ENCODE measurements around the gene ORC6. TPM values are rescaled to one million over a fixed set of nuclear protein-coding genes. Genes with fewer than 3 reads are reported as not detected.

Gene ORC6
- total RNA-seq, 2 donors from 2014 or later, result 1.4 to 16.8 TPM

- DNase-seq (ENCODE audit: low spot score), result no peak
- TF ChIP-seq POLR2A (IDR thresholded peaks at IDR 0.05), result no peak
- TF ChIP-seq POLR2AphosphoS5 (IDR thresholded peaks at IDR 0.05), result no peak
- TF ChIP-seq, protein P1, sequence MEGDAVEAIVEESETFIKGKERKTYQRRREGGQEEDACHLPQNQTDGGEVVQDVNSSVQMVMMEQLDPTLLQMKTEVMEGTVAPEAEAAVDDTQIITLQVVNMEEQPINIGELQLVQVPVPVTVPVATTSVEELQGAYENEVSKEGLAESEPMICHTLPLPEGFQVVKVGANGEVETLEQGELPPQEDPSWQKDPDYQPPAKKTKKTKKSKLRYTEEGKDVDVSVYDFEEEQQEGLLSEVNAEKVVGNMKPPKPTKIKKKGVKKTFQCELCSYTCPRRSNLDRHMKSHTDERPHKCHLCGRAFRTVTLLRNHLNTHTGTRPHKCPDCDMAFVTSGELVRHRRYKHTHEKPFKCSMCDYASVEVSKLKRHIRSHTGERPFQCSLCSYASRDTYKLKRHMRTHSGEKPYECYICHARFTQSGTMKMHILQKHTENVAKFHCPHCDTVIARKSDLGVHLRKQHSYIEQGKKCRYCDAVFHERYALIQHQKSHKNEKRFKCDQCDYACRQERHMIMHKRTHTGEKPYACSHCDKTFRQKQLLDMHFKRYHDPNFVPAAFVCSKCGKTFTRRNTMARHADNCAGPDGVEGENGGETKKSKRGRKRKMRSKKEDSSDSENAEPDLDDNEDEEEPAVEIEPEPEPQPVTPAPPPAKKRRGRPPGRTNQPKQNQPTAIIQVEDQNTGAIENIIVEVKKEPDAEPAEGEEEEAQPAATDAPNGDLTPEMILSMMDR (IDR thresholded peaks at IDR 0.05), result no peak
These were observed 40.0 kb downstream of the ORC6 start for GRCh38 chr16:46729326-46729995.

GRCh38 chr16:46730126-46730525 is 40.7 kb downstream of the ORC6 start:
- no peaks in the 10 kb centered on the region for H3K27me3 ChIP-seq (replicated peaks; ENCODE audit: insufficient read depth)
- DNase-seq (ENCODE audit: low spot score), result no peak

More at GRCh38 chr16:46729326-46729995, 40.0 kb downstream of the ORC6 start:
- no peaks in the 10 kb centered on the region for H3K9me3 ChIP-seq
- H3K4me3 ChIP-seq, result no peak overlapping the region
- 96% methylated on average over 7 of the region's 7 CpGs for WGBS
- no peaks in the 10 kb centered on the region for H3K36me3 ChIP-seq
- intact Hi-C loops (cut with DNase I), result no loop called here
- H3K27me3 ChIP-seq (replicated peaks; ENCODE audit: insufficient read depth), result no peaks in the 10 kb centered on the region
- H3K4me1 ChIP-seq (replicated peaks), result no peaks in the 10 kb centered on the region
- H3K27ac ChIP-seq, result no peak overlapping the region

GRCh38 chr16:46730801-46731690 is 41.6 kb downstream of the ORC6 start:
- Histone ChIP-seq H3K27ac (no peak overlapping the region), H3K36me3 (no peaks in the 10 kb centered on the region), H3K4me3 (no peak overlapping the region), H3K4me1 (replicated peaks) (no peaks in the 10 kb centered on the region), H3K9me3 (no peaks in the 10 kb centered on the region), H3K27me3 (replicated peaks; ENCODE audit: insufficient read depth) (no peaks in the 10 kb centered on the region)
- WGBS, result 65% methylated on average over 17 of the region's 17 CpGs
- TF ChIP-seq, protein P1 (IDR thresholded peaks at IDR 0.05), result no peak
- no peak for TF ChIP-seq POLR2AphosphoS5 (IDR thresholded peaks at IDR 0.05)
- TF ChIP-seq POLR2A (IDR thresholded peaks at IDR 0.05), result no peak
- no peak for DNase-seq (ENCODE audit: low spot score)
- intact Hi-C loops (cut with DNase I), result no loop called here

More at GRCh38 chr16:46730126-46730525, 40.7 kb downstream of the ORC6 start:
- intact Hi-C loops (cut with DNase I), result no loop called here
- H3K27ac ChIP-seq, result no peak overlapping the region
- no peak overlapping the region for H3K4me3 ChIP-seq
- no peaks in the 10 kb centered on the region for H3K4me1 ChIP-seq (replicated peaks)
- no peaks in the 10 kb centered on the region for H3K36me3 ChIP-seq
- no peaks in the 10 kb centered on the region for H3K9me3 ChIP-seq
- TF ChIP-seq, protein P1 (IDR thresholded peaks at IDR 0.05), result no peak
- TF ChIP-seq POLR2A (IDR thresholded peaks at IDR 0.05) (no peak), POLR2AphosphoS5 (IDR thresholded peaks at IDR 0.05) (no peak)
- 89% methylated on average over 8 of the region's 8 CpGs for whole genome bisulfite sequencing

DNA sequence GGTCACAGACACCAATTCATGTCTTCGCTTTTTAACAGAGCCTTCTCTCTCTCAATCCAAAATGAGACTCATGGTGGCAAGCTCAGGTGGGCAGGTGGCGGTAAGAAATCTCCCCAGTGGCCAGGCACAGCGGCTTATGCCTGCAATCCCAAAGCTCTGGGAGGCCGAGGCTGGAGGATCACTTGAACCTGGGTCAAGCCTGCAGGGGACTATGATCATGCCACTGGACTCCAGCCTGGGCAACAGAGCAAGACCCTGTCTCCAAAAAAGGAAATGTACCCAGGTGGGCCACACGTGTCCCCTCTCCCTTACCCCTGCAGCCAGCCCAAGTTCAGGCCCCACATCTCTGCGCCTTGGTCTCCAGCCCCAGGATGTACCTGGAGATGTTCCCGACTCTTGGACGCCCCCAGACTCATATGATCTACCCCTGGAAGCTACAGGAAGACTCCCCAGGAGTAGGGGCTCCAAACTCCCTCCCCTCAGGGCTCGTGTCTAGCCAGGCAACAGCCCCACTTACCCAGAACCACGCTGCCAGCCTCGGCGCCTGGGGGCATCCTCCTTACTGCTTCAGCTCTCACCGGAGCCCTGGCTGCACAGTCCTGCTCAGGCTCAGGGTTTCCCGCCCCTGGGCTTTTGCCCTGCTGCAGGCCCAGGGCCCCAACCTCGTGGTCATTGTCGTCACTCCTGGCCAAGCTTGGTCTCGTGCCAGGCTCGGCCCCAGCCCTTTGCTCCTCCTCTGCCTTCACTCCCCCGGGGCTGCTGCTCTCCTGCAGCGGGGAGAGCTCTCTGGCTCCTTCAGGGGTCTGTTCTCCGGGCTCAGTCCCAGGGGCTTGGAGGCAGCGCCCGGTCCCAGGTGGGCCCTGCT is 42.5 kb downstream of the ORC6 start:
- no peak for DNase-seq (ENCODE audit: low spot score)
- Histone ChIP-seq H3K4me3 (no peak overlapping the region), H3K27ac (no peak overlapping the region), H3K27me3 (replicated peaks; ENCODE audit: insufficient read depth) (no peaks in the 10 kb centered on the region), H3K9me3 (no peaks in the 10 kb centered on the region), H3K36me3 (no peaks in the 10 kb centered on the region), H3K4me1 (replicated peaks) (no peaks in the 10 kb centered on the region)
- WGBS, result 78% methylated on average over 21 of the region's 23 CpGs
- TF ChIP-seq, protein P1 (IDR thresholded peaks at IDR 0.05), result no peak
- intact Hi-C loops (cut with DNase I), result no loop called here
